Measurements from ENCODE around the gene TRPM5.

GRCh38 chr11:2406878-2407410 is 37.4 kb downstream of the TRPM5 start:
- TF ChIP-seq CTCF (IDR thresholded peaks at IDR 0.05) (no peak), EP300 (IDR thresholded peaks at IDR 0.05) (no peak), POLR2AphosphoS5 (IDR thresholded peaks at IDR 0.05) (no peak), POLR2A (IDR thresholded peaks at IDR 0.05; ENCODE audit: low read depth) (no peak)

All from esophagus muscularis mucosa (tissue), 4 donors.